Measurements from ENCODE around the gene SLC35F3. TPM values are rescaled to one million over a fixed set of nuclear protein-coding genes. Genes with fewer than 3 reads are reported as not detected.
A peak's percentile ranks its signal among the peaks of the same experiment; 100 is the strongest.

SLC35F3 gene
- total RNA-seq, 5 donors from 2014 or later (not counting 1 experiment from before 2014, with no cell fraction given), result 0.19 to 4.6 (median 1.3) TPM; not detected in 1

DNA sequence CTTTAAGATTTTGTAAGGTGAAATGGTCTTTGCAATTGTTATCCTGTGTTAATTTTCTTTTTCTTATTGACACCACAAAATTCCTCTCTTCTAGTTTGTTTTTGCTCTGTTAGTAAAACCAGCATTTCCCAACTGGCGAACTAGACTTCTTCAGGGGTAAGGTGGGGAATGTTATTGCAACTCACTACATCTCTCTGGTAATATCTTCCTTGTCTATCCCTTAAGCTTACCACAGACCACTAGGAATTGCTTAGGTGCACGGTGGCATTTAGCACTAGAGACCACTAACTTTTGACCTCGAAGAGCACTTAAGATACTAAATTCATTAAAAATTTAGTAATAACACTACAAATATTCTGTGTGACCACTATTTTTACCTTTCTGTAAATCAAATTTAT is 464.6 kb downstream of the SLC35F3 start:
- WGBS (ENCODE audit: insufficient coverage), result no CpG with 5 or more reads among the region's 3 CpGs
- H3K27ac ChIP-seq (ENCODE audit: low read length), result no peak overlapping the region
- no peak overlapping the region for H3K4me3 ChIP-seq (ENCODE audit: control insufficient read depth in 1 of 2, extremely low read depth in 1 of 2, low read length in 1 of 2)
- Mint-ChIP-seq H3K36me3 (no peaks in the 10 kb centered on the region), H3K4me3 (no peak overlapping the region), H3K27me3 (no peaks in the 10 kb centered on the region), H3K4me1 (peaks cover 21 to 37% (median 25%) of the 10 kb centered on the region in 3 donors), H3K27ac (peak overlapping the region; percentile 45 to 65), H3K9me3 (no peaks in the 10 kb centered on the region)
- ChIA-PET POLR2A (no interaction called here), CTCF (no interaction called here)
- H3K9me3 ChIP-seq, result no peaks in the 10 kb centered on the region
- H3K4me1 ChIP-seq (ENCODE audit: control insufficient read depth in 1 of 2, extremely low read depth in 1 of 2, insufficient read depth in 2 of 2, low read length in 2 of 2), result peaks cover 5 to 6% of the 10 kb centered on the region in 2 experiments
- peaks cover 0 to 2% of the 10 kb centered on the region in 2 experiments for H3K27me3 ChIP-seq (replicated peaks in 1 of 2; ENCODE audit: control insufficient read depth in 2 of 2, extremely low read depth in 1 of 2, insufficient read depth in 2 of 2, low read length in 1 of 2)
- no peaks in the 10 kb centered on the region for H3K36me3 ChIP-seq (ENCODE audit: control insufficient read depth in 2 of 2, extremely low read depth in 1 of 2, insufficient read depth in 1 of 2, low read length in 1 of 2)
- no peak for DNase-seq
- ATAC-seq (replicated peaks in 1 of 4), result no peak

- Histone ChIP-seq H3K4me3 (ENCODE audit: control insufficient read depth in 1 of 2, extremely low read depth in 1 of 2, low read length in 1 of 2) (no peak overlapping the region), H3K9me3 (no peaks in the 10 kb centered on the region), H3K36me3 (ENCODE audit: control insufficient read depth in 2 of 2, extremely low read depth in 1 of 2, insufficient read depth in 1 of 2, low read length in 1 of 2) (no peaks in the 10 kb centered on the region), H3K4me1 (ENCODE audit: control insufficient read depth in 1 of 2, extremely low read depth in 1 of 2, insufficient read depth in 2 of 2, low read length in 2 of 2) (peaks cover 12% of the 10 kb centered on the region in 2 experiments), H3K27ac (ENCODE audit: low read length) (no peak overlapping the region), H3K27me3 (replicated peaks in 1 of 2; ENCODE audit: control insufficient read depth in 2 of 2, extremely low read depth in 1 of 2, insufficient read depth in 2 of 2, low read length in 1 of 2) (peaks cover 0 to 2% of the 10 kb centered on the region in 2 experiments)
- ChIA-PET CTCF (no interaction called here), POLR2A (no interaction called here)
- ATAC-seq (replicated peaks in 1 of 4), result no peak
- Mint-ChIP-seq H3K36me3 (no peaks in the 10 kb centered on the region), H3K4me1 (peaks cover 28 to 44% (median 32%) of the 10 kb centered on the region in 3 donors), H3K27ac (peak overlapping the region in 1 of 2 donors; percentile 56), H3K9me3 (no peaks in the 10 kb centered on the region), H3K27me3 (no peaks in the 10 kb centered on the region), H3K4me3 (no peak overlapping the region)
- no CpG with 5 or more reads among the region's 1 CpG for WGBS (ENCODE audit: insufficient coverage)
- no peak for DNase-seq
Observed at GRCh38 chr1:234369784-234370183, 465.3 kb downstream of the SLC35F3 start.

DNA sequence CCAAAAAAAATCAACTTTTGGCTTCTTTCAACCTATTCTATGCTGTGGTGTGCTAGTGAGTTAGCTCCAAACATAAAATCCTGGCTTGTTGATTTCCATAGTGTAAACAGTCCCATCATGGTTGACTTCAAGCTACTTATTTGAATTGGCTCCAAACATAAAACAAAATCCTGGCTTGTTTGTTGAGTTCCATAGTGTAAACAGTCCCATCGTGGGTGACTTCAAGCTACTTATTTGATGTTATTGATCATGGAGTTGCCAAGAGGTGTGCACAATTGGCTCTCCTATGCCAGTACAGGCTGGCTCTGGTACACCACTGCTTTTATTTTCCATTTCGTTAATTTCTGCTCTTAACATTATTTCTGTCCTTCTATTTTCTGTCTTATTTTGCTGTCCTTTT is 466.9 kb downstream of the SLC35F3 start:
- H3K27ac ChIP-seq (ENCODE audit: low read length), result no peak overlapping the region
- H3K4me3 ChIP-seq (ENCODE audit: control insufficient read depth in 1 of 2, extremely low read depth in 1 of 2, low read length in 1 of 2), result no peak overlapping the region
- peak overlapping the region in 1 of 2 donors; percentile 64 for H3K27ac Mint-ChIP-seq
- WGBS (ENCODE audit: insufficient coverage), result no CpG with 5 or more reads among the region's 2 CpGs
- no peak for DNase-seq
- H3K4me1 Mint-ChIP-seq, result peaks cover 37 to 59% (median 47%) of the 10 kb centered on the region in 3 donors
- H3K4me1 ChIP-seq (ENCODE audit: control insufficient read depth in 1 of 2, extremely low read depth in 1 of 2, insufficient read depth in 2 of 2, low read length in 2 of 2), result peaks cover 13 to 26% of the 10 kb centered on the region in 2 experiments
- peak overlapping the region in 1 of 3 donors; percentile 96 for H3K4me3 Mint-ChIP-seq
- peaks cover 0 to 10% of the 10 kb centered on the region in 2 donors for H3K36me3 ChIP-seq (ENCODE audit: control insufficient read depth in 2 of 2, extremely low read depth in 1 of 2, insufficient read depth in 1 of 2, low read length in 1 of 2)
- H3K27me3 Mint-ChIP-seq, result no peaks in the 10 kb centered on the region
- H3K9me3 Mint-ChIP-seq, result no peaks in the 10 kb centered on the region
- no peak for ATAC-seq (replicated peaks in 1 of 4)
- ChIA-PET POLR2A (interaction anchor here in 1 of 2 donors (0.6 kb wide), 1 partner anchor 15 kb away, joined by 7 read pairs; no protein-coding TSS in a partner anchor), CTCF (interaction anchor here in 1 of 2 donors (1.5 kb wide), 1 partner anchor 14 kb away, joined by 5 read pairs; no protein-coding TSS in a partner anchor)
- peaks cover 0 to 2% of the 10 kb centered on the region in 2 experiments for H3K27me3 ChIP-seq (replicated peaks in 1 of 2; ENCODE audit: control insufficient read depth in 2 of 2, extremely low read depth in 1 of 2, insufficient read depth in 2 of 2, low read length in 1 of 2)
- H3K36me3 Mint-ChIP-seq, result peaks cover 7% of the 10 kb centered on the region
- H3K9me3 ChIP-seq, result no peaks in the 10 kb centered on the region

- Histone ChIP-seq H3K9me3 (no peaks in the 10 kb centered on the region), H3K36me3 (ENCODE audit: control insufficient read depth in 2 of 2, extremely low read depth in 1 of 2, insufficient read depth in 1 of 2, low read length in 1 of 2) (peaks cover 0 to 16% of the 10 kb centered on the region in 2 donors), H3K4me3 (ENCODE audit: control insufficient read depth in 1 of 2, extremely low read depth in 1 of 2, low read length in 1 of 2) (peak overlapping the region in 1 of 2 donors; percentile 83), H3K27ac (ENCODE audit: low read length) (no peak overlapping the region), H3K4me1 (ENCODE audit: control insufficient read depth in 1 of 2, extremely low read depth in 1 of 2, insufficient read depth in 2 of 2, low read length in 2 of 2) (peaks cover 13 to 26% of the 10 kb centered on the region in 2 experiments), H3K27me3 (replicated peaks in 1 of 2; ENCODE audit: control insufficient read depth in 2 of 2, extremely low read depth in 1 of 2, insufficient read depth in 2 of 2, low read length in 1 of 2) (no peaks in the 10 kb centered on the region)
- Mint-ChIP-seq H3K36me3 (peaks cover 13% of the 10 kb centered on the region), H3K27me3 (no peaks in the 10 kb centered on the region), H3K4me1 (peaks cover 43 to 63% (median 51%) of the 10 kb centered on the region in 3 donors), H3K4me3 (peak overlapping the region; percentile 92 to 96 (median 96)), H3K27ac (peak overlapping the region; percentile 98 to 100), H3K9me3 (no peaks in the 10 kb centered on the region)
- DNase-seq (no peak), ATAC-seq (replicated peaks in 1 of 4) (no peak)
- CTCF ChIA-PET, result interaction anchor here in 1 of 2 donors (0.7 to 1.5 kb wide), 3 partner anchors 15 to 62 kb away, joined by 3 to 5 read pairs (median 3); no protein-coding TSS in a partner anchor
- POLR2A ChIA-PET, result no interaction called here
- WGBS (ENCODE audit: insufficient coverage), result 100% methylated on average over 2 of the region's 9 CpGs
Observed at GRCh38 chr1:234372011-234372757, 467.7 kb downstream of the SLC35F3 start.

DNA sequence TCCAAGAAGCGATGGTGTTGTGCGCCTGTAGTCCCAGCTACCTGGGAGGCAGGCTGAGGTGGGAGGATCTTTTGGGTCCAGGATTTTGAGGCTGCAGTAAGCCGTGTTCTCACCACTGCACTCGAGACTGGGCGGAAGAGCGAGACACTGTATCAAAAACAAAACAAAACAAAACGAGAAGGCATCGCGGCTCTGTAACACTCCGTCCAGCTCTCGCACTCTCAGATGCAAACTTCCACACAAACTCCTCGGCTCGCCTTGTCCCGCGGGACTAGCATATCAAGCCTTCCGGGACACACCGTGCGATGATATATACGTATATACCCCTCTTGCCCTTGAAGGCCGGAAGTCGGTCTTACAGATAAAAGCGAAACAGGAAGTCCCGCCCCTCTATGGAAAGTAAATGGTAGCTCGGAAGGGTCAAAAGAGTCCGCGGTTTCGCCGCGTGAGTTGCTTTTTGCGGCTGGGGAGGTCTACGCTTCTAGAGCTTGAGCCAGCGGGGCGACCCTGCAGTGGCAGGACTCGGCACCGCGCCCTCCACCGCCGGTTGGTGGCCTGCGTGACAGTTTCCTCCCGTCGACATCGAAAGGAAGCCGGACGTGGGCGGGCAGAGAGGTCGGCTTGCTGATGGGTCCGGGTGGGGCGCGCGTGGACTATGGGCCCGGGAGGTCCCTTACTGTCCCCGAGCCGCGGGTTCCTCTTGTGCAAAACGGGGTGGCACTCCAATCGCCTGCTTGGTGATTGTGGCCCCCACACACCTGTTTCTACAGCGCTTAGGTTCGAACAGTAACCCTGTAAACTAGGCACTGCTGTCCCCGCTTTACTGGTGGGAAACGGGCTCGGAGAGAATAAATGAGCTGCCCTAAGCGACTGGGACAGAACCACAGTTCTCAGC is 468.8 kb downstream of the SLC35F3 start, which contains the start of gene COA6:
COA6 (plus strand) TSS at position 393 of the 895 bp plus-strand sequence; CDS start at position 404, 11 bp downstream.
- Mint-ChIP-seq H3K4me1 (peaks cover 53 to 70% (median 55%) of the 10 kb centered on the region in 3 donors), H3K4me3 (peak within 1 kb of the TSS; percentile 92 to 96 (median 96)), H3K27me3 (no peaks in the 10 kb centered on the region), H3K27ac (peak within 1 kb of the TSS; percentile 98 to 100), H3K36me3 (peaks cover 23% of the 10 kb centered on the region), H3K9me3 (no peaks in the 10 kb centered on the region)
- Histone ChIP-seq H3K36me3 (ENCODE audit: control insufficient read depth in 2 of 2, extremely low read depth in 1 of 2, insufficient read depth in 1 of 2, low read length in 1 of 2) (peaks cover 0 to 26% of the 10 kb centered on the region in 2 donors), H3K27ac (ENCODE audit: low read length) (peak within 1 kb of the TSS; percentile 94), H3K27me3 (replicated peaks in 1 of 2; ENCODE audit: control insufficient read depth in 2 of 2, extremely low read depth in 1 of 2, insufficient read depth in 2 of 2, low read length in 1 of 2) (no peaks in the 10 kb centered on the region), H3K4me1 (ENCODE audit: control insufficient read depth in 1 of 2, extremely low read depth in 1 of 2, insufficient read depth in 2 of 2, low read length in 2 of 2) (peaks cover 13 to 31% of the 10 kb centered on the region in 2 experiments), H3K4me3 (ENCODE audit: control insufficient read depth in 1 of 2, extremely low read depth in 1 of 2, low read length in 1 of 2) (peak within 1 kb of the TSS; percentile 83 to 97), H3K9me3 (no peaks in the 10 kb centered on the region)
- WGBS (ENCODE audit: insufficient coverage), result under 1% methylated on average over 57 of the region's 62 CpGs
- ATAC-seq (replicated peaks in 1 of 4), result peak; percentile 89 to 91 (median 90)
- ChIA-PET POLR2A (interaction anchor here (0.6 to 1.0 kb wide), 9 partner anchors 11 to 238 kb away, joined by 3 to 5 read pairs (median 3); no protein-coding TSS in a partner anchor), CTCF (interaction anchor here (0.6 to 1.5 kb wide), 8 partner anchors 11 to 1131 kb away, joined by 3 to 7 read pairs (median 4); no protein-coding TSS in a partner anchor)
- DNase-seq, result peak; percentile 77 to 94 (median 84)
